GM19455 (cell line): ENCODE results near the gene PFN2.
"Not testable (repeated sequence)": the region's sequence is repeated elsewhere in the genome, so short reads cannot be mapped to it uniquely, and the experiment has no call there.

Experiments
- ATAC-seq: cut with Tn5 transposase; IDR thresholded peaks from one replicate; pipeline ENCODE4 v1.9.1; 2021; ENCODE audit not compliant: unreplicated experiment

Gene PFN2, protein sequence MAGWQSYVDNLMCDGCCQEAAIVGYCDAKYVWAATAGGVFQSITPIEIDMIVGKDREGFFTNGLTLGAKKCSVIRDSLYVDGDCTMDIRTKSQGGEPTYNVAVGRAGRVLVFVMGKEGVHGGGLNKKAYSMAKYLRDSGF

GRCh38 chr3:149970716-149971402 lies at the start of gene PFN2:
Gene PFN2 (minus strand): TSS chr3:149970895. CDS start chr3:149970856, 39 bp downstream.
- peak; percentile 52 for ATAC-seq

- ATAC-seq: no peak
These were observed 45.2 kb upstream of the PFN2 start for GRCh38 chr3:150015901-150016300.

GRCh38 chr3:150014782-150015181 lies 44.1 kb upstream of the PFN2 start:
- no peak for ATAC-seq

- no peak for ATAC-seq
These were observed 43.1 kb upstream of the PFN2 start for GRCh38 chr3:150013801-150014200.

- ATAC-seq: no peak
These were observed 36.1 kb upstream of the PFN2 start for GRCh38 chr3:150006794-150007193.

DNA sequence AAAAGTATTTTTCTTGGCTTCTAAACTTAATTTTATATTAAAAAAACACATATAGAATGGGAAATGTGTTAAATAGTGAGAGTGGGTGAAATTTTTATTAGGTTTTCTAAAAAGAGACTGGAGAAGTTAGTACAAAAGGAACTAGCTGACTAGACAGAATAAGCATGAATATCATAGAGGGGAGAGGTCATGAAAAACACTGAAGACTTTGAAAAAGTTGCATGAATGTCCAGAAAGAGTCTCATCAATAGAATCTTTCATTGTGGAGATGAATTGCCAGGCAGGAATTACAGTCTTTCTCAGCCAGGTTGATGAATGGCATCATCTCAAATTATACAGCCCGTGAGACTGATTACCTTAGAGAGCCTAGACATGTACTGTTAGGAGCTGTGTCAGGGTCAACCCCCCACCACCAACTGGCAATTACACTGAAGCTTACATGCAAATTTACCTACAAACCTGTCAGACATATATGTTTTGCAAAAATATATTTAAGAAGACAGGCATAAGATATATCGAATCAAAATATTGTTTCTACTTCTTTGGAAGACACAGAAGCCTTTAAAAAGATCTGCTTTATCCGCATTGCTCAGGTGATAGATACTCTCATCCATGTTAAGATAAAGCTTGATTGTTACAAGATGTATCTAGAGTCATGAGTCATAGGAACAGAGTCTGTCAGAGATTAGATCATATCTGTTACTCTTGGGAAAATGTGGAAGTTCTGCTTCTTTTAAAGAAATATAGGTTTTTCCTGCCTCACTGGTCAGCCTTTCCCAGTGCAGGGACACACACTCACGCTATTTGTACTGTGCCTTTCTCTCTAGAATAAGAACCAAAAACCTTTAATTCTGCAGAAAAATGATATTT lies 34.8 kb upstream of the PFN2 start:
- ATAC-seq: no peak

GRCh38 chr3:150000641-150001040 lies 29.9 kb upstream of the PFN2 start:
- no peak for ATAC-seq

- ATAC-seq: no peak
These were observed 28.7 kb upstream of the PFN2 start for GRCh38 chr3:149999421-149999820.

DNA sequence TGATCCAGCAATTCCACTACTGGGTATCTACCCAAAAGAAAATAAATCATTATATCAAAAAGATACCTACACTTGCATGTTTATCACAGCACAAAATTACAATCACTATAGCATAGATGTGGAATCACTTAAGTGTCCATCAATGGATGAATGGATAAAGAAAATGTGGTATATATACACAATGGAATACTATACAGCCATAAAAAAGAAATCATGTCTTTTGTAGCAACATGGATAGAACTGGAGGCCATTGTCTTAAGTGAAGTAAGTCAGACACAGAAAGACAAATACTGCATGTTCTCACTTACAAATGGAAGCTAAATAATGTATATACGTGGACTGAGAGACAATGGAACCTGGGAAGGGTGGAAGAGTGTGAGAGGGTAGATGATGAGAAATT lies 28.3 kb upstream of the PFN2 start:
- no peak for ATAC-seq

- no peak for ATAC-seq
These were observed 21.8 kb upstream of the PFN2 start for GRCh38 chr3:149992416-149993058.

DNA sequence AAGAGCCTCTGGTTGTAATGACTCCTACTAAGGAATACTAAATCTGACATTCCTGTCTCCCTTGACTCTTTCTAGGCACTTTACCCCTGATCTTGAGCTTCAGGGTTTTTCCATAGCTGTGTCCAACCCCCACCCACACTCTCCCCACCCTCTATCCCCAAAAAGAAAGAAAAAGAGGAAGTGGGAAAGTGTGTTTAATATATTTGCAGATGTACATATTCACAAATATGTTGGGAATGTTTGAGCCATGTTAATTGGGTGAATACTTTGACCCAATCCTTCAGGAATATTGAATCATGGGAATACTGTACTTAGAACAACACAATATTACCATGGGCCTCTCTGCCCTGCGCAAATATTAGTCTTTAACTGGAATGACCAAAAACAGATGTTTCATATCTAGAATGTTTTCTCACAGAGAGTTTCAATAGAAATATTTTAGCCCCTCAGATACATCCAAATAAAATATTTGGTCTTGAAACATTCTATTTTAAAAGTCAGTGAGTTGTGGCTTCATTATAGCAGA lies 19.8 kb upstream of the PFN2 start:
- ATAC-seq: no peak

- no peak for ATAC-seq
These were observed 18.6 kb upstream of the PFN2 start for GRCh38 chr3:149989307-149989706.

DNA sequence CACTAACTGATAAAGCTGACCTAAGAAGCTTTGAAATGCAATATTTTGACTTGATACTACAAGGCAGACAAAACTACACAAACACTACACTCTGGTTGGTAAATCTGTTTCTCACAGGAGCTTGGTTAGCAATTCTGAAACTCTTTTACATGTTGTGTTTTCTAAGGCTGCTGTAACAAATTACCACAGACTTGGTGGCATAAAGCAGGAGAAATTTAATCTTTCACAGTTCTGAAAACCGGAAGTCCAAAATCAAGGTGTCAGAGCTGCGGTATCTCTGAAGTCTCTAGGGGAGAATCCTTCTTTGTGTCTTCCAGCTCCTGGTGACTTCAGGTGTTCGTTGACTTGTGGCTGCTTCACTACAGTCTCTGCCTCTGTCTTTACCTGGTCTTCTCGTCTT lies 12.9 kb upstream of the PFN2 start:
- no peak for ATAC-seq

DNA sequence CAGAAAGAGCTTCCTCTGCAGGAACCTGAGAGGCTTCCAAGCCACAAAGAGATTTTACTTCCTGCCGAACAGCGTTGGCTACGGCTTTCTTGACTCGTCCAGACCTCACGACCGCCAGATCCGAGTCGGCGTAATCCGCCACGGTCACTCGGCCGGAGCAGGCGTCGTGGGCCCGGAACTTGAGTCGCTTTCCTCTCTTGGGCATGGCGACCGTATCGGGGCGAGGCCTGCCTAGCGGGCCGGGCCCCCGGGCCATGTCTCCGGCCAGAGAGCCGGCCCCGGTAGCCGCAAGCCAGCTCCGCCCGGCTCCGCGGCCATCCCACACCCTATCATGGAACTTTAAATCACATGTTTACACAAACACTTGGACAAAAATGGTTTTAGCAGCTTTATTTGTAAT lies 12.4 kb upstream of the PFN2 start:
- not testable (repeated sequence) for ATAC-seq

DNA sequence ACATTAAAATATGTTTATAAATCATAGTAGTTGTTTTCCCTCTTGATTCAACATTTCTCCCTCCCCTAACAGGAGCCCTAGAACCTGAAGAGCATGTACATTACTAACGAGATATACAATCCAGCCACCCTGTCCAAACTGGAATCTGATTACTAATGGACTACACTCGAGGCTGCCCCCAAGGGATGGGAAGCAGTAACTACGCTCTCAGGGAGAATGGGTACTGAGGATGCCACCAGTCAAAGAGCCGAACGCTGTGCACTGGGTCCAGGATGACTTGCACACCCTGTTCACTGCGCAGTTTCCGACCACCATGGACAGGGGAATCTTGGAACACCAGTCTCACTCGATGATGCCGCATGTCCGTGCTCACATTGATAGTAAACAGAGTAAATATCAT lies 11.3 kb upstream of the PFN2 start:
- not testable (repeated sequence) for ATAC-seq

GRCh38 chr3:149977386-149977785 lies 6.7 kb upstream of the PFN2 start:
- no peak for ATAC-seq

DNA sequence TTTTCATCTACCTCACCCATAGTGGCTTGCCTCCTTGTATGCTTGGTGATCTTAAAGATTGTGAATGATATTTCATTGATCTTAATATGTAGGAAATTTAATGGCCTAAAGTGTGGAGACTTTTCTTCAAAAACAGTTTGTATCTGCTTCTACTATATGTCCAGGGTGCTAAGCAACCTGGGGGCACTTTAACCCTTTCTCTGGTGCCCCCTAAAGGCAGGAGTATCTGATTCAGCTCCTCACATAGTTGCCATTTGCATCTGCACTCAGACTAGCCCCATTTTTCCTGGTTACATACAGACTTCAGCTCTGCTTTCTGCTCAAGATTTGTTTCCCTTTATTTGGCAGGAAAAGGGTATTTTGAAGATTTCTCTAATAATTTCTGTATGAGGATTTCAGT lies 5.2 kb upstream of the PFN2 start:
- ATAC-seq: no peak

GRCh38 chr3:149971403-149972075 lies 844 bp upstream of the PFN2 start:
- ATAC-seq: peak; percentile 27

DNA sequence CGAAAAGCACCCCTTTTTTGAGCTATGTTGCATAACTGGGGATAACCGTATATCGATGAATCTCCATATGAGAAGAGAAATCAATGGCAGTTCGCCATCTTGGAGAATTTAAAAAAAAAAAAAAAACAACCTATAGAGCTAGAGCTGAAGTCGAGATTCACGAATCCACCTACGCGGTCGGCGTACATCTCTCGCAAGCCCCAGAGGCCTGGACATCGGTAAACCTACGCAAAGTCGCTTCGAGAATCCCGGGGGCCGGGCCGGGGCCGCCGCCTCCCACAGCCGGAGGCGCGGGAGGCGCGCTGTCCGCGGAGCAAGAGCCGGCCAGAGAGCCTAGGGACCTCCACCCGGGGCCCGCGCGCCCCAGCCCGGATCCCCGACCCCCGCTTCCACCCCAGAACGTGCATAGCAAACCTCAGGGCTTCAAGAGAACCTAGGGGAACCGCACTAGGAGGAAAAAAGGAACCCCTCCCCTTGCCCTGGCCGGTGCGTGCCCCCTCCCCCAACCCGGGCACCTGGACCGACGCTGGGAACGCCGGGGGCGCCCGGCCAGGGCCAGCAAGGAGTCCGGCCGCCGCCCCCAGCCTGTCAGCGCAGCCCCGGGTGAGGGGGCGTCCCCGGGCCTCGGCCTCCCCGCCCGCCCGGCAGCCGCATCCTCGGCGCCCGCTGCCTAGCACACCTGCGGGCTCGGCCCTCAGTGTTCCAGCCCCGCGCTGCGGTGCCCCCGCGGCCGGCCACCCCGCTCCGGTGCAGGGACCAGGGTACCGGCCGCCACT lies 567 bp downstream of the PFN2 start:
- ATAC-seq: peak; percentile 61
